Transverse colon (tissue), 4 donors: ENCODE data around the gene PPP1R14C. TPM values are rescaled to one million over a fixed set of nuclear protein-coding genes. Genes with fewer than 3 reads are reported as not detected.

Experiments
- DNase-seq: peaks from one replicate; pipeline ENCODE4 v3.0.0-alpha.2; 2019
- H3K27ac ChIP-seq, 4 donors: fragments of 200-600 bp; sonication (generic); 2 replicates each; pipeline ENCODE4 v1.5.1; 2016 to 2018; ENCODE audit warnings: inconsistent platforms in 4 of 4
- H3K27me3 ChIP-seq: fragments of 200-600 bp; sonication (generic); 2 replicates; pipeline ENCODE4 v1.5.1; 2017; ENCODE audit warnings: inconsistent platforms
- H3K36me3 ChIP-seq, 4 donors: fragments of 200-600 bp; sonication (generic); 2 replicates each; pipeline ENCODE4 v1.5.1; 2017 to 2019; ENCODE audit warnings: inconsistent platforms in 4 of 4
- H3K4me1 ChIP-seq, 4 donors: fragments of 200-600 bp; sonication (generic); 2 replicates each; pipeline ENCODE4 v1.5.1; 2017 to 2020; ENCODE audit warnings: inconsistent platforms in 4 of 4
- H3K4me3 ChIP-seq, 4 donors: fragments of 200-600 bp; sonication (generic); 1 replicate in 1 of 4; 2 replicates in 3 of 4; pipeline versions ENCODE4 v1.5.1 to v1.6.1; 2017 to 2019; ENCODE audit warnings: inconsistent platforms in 4 of 4
- H3K9me3 ChIP-seq, 2 donors: fragments of 200-600 bp; sonication (generic); 2 replicates each; pipeline ENCODE4 v1.5.1; 2017 to 2019; ENCODE audit warnings: inconsistent platforms in 2 of 2
- EP300 ChIP-seq: sonication (generic); formaldehyde crosslinking; IDR thresholded peaks from one replicate; pipeline ENCODE4 v1.6.1; 2017; ENCODE audit warnings: antibody characterized with exemption, low read depth
- POLR2A ChIP-seq: fragments of 450-650 bp; IDR thresholded peaks from one replicate; pipeline ENCODE4 v1.6.1; 2016; ENCODE audit warnings: antibody characterized with exemption, mild to moderate bottlenecking, moderate library complexity
- POLR2AphosphoS5 ChIP-seq, 3 donors: sonication (generic); formaldehyde crosslinking; IDR thresholded peaks; one replicate each; pipeline ENCODE4 v1.6.1; 2016; ENCODE audit warnings: antibody characterized with exemption in 3 of 3
- WGBS, 2 donors: methylation state at CpG; one replicate each; pipeline ENCODE4 v1.1.5; 2018; ENCODE audit warnings: low coverage in 1 of 2; 5-methylcytosine and 5-hydroxymethylcytosine counted together
- in situ Hi-C, 4 donors: fragments of 200-750 bp; cut with MboI; loops; one replicate each; pipeline versions ENCODE4 v1.15.0 to v1.15.1; 2017; ENCODE audit warnings: low sequenced_read_pairs in 3 of 4, low pct_ligation_motif_present in 1 of 4, low pct_unique_long_range_greater_than_20kb in 1 of 4
- intact Hi-C: fragments of 100-400 bp; cut with DNase I; formaldehyde crosslinking; loops from one replicate; pipeline ENCODE4 v1.15.1; 2023; ENCODE audit warnings: low total_unique reads
- total RNA-seq, 4 donors: library from RNA; depleted of rRNA; stranded (reverse); fragments of >200 nt; gene quantifications; one replicate each; pipeline ENCODE4 v1.1.0, GENCODE V29; 2016
- TF ChIP-seq, protein P1 (sequence below), 5 experiments: fragments of 200-600 bp in 3 of 5; fragments of 450-650 bp in 2 of 5; sonication (generic) in 3 of 5; IDR thresholded peaks; 1 replicate in 2 of 5; 2 replicates in 3 of 5; pipeline ENCODE4 v1.5.1; 2016 to 2017; ENCODE audit warnings: antibody characterized with exemption in 5 of 5, inconsistent platforms in 3 of 5, mild to moderate bottlenecking in 2 of 5, moderate library complexity in 1 of 5

Gene PPP1R14C, protein sequence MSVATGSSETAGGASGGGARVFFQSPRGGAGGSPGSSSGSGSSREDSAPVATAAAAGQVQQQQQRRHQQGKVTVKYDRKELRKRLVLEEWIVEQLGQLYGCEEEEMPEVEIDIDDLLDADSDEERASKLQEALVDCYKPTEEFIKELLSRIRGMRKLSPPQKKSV
- 10 to 100 TPM in 3 of 4 donors, 1 to 10 TPM in 1; 1.2 to 64.5 (median 38.8) TPM for total RNA-seq

DNA sequence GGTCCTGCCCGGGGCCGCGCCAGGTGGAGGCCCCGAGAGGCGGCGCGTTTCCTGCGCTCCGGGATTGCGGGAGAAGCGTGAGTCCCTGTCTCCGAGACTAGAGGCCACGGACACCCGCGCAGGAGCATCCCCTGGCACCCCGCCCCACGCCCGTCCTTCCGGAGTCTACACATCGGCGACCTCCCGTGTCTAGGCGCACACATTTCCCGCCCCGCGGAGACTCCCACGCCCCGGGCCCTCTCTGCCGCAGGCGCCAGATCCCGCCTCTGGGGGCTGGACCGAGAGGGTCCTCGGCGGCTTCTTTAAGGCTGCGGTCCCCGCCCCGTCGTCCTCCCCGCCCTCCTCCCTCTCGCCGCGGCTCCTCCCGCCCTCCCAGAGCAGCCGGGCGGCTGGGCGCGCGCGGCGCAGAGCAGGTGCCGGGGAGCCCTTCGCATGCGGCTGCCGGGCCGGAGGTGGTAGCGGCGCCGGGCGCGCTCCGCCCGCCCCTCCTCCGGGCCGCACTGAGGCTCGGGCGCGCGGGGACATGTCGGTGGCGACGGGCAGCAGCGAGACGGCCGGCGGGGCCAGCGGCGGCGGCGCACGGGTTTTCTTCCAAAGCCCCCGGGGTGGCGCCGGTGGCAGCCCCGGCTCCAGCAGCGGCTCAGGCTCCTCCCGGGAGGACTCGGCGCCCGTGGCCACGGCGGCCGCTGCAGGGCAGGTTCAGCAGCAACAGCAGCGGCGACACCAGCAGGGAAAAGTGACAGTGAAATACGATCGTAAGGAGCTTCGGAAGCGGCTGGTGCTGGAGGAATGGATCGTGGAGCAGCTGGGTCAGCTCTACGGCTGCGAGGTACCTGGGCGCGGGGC is at the start of gene PPP1R14C:
Gene PPP1R14C, plus strand, starts transcription at position 375 of the 846 bp plus-strand sequence. Its CDS starts 149 bp downstream, at position 524.
- H3K27ac ChIP-seq, result peak within 1 kb of the TSS; percentile 79 to 82 (median 81)

DNA sequence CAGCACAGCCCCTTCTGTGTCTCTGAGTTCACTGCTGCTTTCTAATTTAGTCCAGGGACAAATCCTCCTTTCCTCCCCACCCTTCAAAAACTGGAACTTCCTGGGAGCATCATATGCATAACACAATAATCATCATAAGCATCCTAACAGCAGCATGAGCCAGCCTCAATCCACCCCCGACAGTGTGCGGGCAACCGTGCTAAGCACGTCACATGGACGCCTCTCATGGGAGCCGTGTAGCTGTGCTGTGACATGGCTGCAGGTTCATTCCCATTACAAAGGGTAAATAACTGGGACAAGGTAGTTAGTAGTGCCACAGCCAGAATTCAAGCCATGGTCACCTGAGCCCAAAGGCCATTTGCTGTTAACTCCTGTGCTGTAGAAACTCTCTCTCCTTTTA is 49.4 kb upstream of the PPP1R14C start:
- H3K9me3 ChIP-seq, result no peaks in the 10 kb centered on the region
- WGBS, 2 donors, result 81% methylated on average over 6 of the region's 6 CpGs; no CpG with 5 or more reads in 1 of the 2 donors
- no peaks in the 10 kb centered on the region for H3K4me1 ChIP-seq
- DNase-seq, result no peak
- intact Hi-C loops, result no loop called here
- in situ Hi-C loops, result loop anchor here in 2 of 4 donors (25.0 kb wide), 1 partner anchor 719 kb away; no protein-coding TSS in a partner anchor
- H3K27me3 ChIP-seq, result peaks cover 8% of the 10 kb centered on the region
- no peak overlapping the region for H3K4me3 ChIP-seq
- H3K27ac ChIP-seq, result no peak overlapping the region
- H3K36me3 ChIP-seq, result no peaks in the 10 kb centered on the region
- TF ChIP-seq POLR2AphosphoS5 (IDR thresholded peaks at IDR 0.05), result no peak
- no peak for TF ChIP-seq POLR2A
- no peak for TF ChIP-seq EP300
- TF ChIP-seq, protein P1, sequence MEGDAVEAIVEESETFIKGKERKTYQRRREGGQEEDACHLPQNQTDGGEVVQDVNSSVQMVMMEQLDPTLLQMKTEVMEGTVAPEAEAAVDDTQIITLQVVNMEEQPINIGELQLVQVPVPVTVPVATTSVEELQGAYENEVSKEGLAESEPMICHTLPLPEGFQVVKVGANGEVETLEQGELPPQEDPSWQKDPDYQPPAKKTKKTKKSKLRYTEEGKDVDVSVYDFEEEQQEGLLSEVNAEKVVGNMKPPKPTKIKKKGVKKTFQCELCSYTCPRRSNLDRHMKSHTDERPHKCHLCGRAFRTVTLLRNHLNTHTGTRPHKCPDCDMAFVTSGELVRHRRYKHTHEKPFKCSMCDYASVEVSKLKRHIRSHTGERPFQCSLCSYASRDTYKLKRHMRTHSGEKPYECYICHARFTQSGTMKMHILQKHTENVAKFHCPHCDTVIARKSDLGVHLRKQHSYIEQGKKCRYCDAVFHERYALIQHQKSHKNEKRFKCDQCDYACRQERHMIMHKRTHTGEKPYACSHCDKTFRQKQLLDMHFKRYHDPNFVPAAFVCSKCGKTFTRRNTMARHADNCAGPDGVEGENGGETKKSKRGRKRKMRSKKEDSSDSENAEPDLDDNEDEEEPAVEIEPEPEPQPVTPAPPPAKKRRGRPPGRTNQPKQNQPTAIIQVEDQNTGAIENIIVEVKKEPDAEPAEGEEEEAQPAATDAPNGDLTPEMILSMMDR (IDR thresholded peaks at IDR 0.05), result no peak

More for the DNA sequence above, at the start of gene PPP1R14C:
- Histone ChIP-seq H3K4me3 (peak within 1 kb of the TSS; percentile 11 to 69 (median 56)), H3K36me3 (no peaks in the 10 kb centered on the region), H3K27me3 (peaks cover 68% of the 10 kb centered on the region), H3K9me3 (no peaks in the 10 kb centered on the region), H3K4me1 (peaks cover 0 to 42% (median 26%) of the 10 kb centered on the region in 4 donors)
- no peak for TF ChIP-seq EP300
- TF ChIP-seq, protein P1 (IDR thresholded peaks at IDR 0.05), result no peak
- TF ChIP-seq POLR2AphosphoS5 (IDR thresholded peaks at IDR 0.05), result peak in 2 of 3 donors; percentile 67 to 81
- peak; percentile 14 for TF ChIP-seq POLR2A
- 1% methylated on average over 57 of the region's 103 CpGs; no CpG with 5 or more reads in 1 of the 2 donors for WGBS, 2 donors
- in situ Hi-C loops, result no loop called here
- peak; percentile 68 for DNase-seq
- intact Hi-C loops, result no loop called here

DNA sequence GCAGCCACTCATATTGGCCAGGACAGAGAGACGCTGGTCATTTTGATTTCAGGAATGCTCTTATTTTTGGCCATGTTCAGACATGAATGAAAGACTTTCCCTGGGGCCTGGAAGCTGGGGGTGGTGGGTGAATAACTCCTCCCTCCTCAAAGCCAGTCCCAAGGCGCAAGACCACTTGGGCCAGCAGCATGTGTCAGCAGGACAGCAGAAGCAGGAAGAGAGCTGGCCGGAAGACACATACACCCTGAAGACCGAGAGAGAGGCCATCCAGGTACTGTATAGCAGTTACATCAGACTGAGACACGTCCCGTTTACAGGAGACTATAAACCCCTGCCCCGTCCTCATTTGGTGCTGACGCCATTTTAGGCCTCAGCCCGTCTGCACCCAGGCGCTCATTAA is 44.7 kb upstream of the PPP1R14C start:
- intact Hi-C loops (no loop called here), in situ Hi-C loops (loop anchor here in 2 of 4 donors (25.0 kb wide), 1 partner anchor 714 kb away; no protein-coding TSS in a partner anchor)
- WGBS, 2 donors, result 86 to 90% methylated on average over 2 to 10 of the region's 10 CpGs

More for the DNA sequence above, 44.7 kb upstream of the PPP1R14C start:
- Histone ChIP-seq H3K4me3 (no peak overlapping the region), H3K36me3 (no peaks in the 10 kb centered on the region), H3K4me1 (no peaks in the 10 kb centered on the region), H3K9me3 (no peaks in the 10 kb centered on the region), H3K27ac (no peak overlapping the region), H3K27me3 (peaks cover 8% of the 10 kb centered on the region)
- no peak for DNase-seq
- TF ChIP-seq POLR2A (no peak), POLR2AphosphoS5 (IDR thresholded peaks at IDR 0.05) (no peak), EP300 (no peak)
- TF ChIP-seq, protein P1 (IDR thresholded peaks at IDR 0.05), result no peak
